GM10266 (cell line): ENCODE measurements around the gene HAPLN3.
"Not testable (repeated sequence)": the region's sequence is repeated elsewhere in the genome, so short reads cannot be mapped to it uniquely, and the experiment has no call there.

ENCODE experiments used
- DNase-seq: peaks from one replicate; pipeline ENCODE4 v3.0.0; 2012; ENCODE audit errors: extremely low spot score
- CTCF ChIP-seq: IDR thresholded peaks from 2 replicates; pipeline ENCODE4 v1.5.1; 2012; ENCODE audit warnings: mild to moderate bottlenecking, low read depth; ENCODE audit not compliant: control insufficient read depth, insufficient read depth; ENCODE audit errors: missing control alignments

Gene HAPLN3

GRCh38 chr15:88930579-88930978 is 35.2 kb upstream of the HAPLN3 start:
- no peak for TF ChIP-seq CTCF
- no peak for DNase-seq

DNA sequence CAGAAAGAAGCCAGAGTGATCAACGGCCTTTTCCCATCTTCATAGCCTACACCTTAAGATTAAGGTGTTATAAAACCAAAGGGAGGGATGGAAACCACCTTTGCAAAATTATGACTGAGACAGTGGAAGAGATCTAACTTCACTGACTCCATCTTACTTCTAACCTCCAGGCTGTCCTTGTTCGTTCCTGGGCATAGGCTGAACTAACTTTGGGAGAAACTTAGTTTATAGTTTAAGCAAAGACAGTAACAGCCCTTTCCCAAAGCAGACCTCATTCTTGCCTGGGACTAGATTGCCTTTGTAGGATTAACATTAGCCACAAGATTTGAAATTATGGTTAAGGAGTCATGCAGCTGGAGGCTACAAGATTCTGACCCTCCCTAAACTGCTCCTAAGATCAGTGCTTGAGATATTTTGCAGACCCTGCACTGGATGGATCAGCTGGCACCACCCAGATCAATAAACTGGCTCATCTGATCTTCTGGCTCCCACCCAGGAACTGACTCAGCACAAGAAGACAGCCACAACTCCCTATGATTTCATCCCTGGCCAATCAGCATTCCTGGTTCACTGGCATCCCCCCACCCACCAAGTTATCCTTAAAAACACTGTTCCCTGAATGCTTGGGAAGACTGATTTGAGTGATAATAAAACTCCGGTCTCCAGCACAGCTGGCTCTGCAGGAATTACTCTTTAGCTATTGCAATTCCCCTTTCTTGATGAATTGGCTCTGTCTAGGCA is 34.2 kb upstream of the HAPLN3 start:
- not testable (repeated sequence) for DNase-seq

DNA sequence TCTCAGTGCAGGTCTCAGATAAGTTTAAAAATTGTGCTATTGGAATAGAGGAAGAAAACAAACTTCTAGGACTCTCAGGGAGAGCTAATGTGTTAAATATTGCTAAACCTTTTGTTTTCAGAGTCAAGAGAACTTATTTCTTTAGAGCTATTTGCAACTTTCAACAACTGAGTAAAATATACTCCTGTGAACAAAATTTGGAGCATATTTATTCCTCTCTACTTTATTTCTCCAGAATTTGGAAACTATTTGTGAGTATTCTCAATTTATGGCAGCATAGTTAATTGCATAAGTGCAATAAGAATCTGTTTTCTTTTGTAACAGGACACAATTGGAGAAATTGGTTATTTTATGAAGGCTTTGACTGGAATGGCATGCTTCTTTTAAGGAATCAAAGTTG is 32.8 kb upstream of the HAPLN3 start:
- not testable (repeated sequence) for DNase-seq

DNA sequence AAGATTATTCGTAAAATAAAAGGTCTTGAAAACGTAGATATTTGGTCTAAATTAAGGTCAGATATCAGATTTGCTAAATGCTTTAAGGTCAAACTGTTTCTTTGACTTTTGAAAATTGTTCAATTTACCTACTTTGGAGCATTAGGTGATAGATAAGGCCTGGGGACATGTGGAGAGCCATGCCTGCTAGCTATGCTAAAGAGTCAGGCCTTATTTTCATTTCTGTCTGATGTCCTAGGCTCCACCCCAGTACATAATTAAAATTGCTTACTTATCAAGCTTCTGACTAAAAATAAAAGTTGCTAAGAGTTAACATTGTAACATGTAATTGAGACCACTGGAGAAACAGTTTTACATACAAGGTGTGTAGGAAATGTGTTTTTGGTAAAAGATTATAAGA is 30.3 kb upstream of the HAPLN3 start:
- not testable (repeated sequence) for DNase-seq

DNA sequence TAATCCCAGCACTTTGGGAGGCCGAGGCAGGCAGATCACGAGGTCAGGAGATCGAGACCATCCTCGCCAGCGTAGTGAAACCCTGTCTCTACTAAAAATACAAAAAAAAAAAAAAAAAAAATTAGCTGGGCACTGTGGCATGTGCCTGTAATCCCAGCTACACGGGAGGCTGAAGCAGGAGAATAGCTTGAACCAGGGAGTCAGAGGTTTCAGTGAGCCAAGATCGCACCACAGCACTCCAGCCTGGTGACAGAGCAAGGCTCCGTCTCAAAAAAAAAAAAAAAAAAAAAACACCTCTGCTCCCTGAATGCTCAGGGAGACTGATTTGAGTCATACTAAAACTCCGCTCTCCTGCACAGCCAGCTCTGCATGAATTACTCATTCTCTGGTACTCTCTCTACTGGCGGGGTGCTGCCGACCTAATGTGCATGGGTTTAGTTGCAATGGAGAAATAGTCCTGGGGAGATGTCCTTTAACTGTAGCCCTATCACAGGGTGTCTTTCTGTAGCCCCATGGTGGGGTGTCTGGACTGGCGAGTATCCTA is 25.6 kb upstream of the HAPLN3 start:
- DNase-seq = not testable (repeated sequence)

- DNase-seq = no peak
- no peak for TF ChIP-seq CTCF
Observed at GRCh38 chr15:88920186-88920891, 25.0 kb upstream of the HAPLN3 start.

GRCh38 chr15:88918738-88919137 is 23.4 kb upstream of the HAPLN3 start:
- DNase-seq = peak; percentile 16
- no peak for TF ChIP-seq CTCF

- no peak for DNase-seq
- TF ChIP-seq CTCF = no peak
Observed at GRCh38 chr15:88917760-88918159, 22.4 kb upstream of the HAPLN3 start.

DNA sequence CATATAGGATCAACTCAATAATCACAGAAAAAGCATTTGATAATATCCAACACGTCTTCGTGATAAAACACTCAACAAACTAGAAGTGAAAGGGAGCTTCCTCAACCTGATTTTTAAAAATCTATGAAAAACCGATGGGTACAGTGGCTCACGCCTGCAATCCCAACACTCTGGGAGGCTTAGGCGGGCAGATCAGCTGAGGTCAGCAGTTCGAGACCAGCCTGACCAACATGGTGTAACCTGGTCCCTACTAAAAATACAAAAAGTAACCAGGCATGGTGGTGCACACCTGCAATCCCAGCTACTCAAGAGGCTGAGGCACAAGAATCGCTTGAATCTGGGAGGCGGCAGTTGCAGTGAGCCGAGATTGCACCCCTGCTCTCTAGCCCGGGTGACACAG is 20.0 kb upstream of the HAPLN3 start:
- DNase-seq = no peak
- TF ChIP-seq CTCF = no peak
